MG63 (cell line): Measurements from ENCODE around the gene DAD1. TPM values are rescaled to one million over a fixed set of nuclear protein-coding genes. Genes with fewer than 3 reads are reported as not detected.

Source experiments
- DNase-seq: peaks from one replicate; pipeline ENCODE4 v3.0.0-alpha.2; 2020
- H3K27me3 ChIP-seq: fragments of 250-450 bp; sonication (Bioruptor Pico); 2 replicates; pipeline ENCODE4 v1.5.1; 2020; ENCODE audit warnings: mild to moderate bottlenecking, moderate library complexity
- H3K36me3 ChIP-seq: fragments of 250-450 bp; sonication (Bioruptor Pico); 2 replicates; pipeline ENCODE4 v1.5.1; 2020; ENCODE audit warnings: mild to moderate bottlenecking, moderate library complexity
- H3K4me3 ChIP-seq: fragments of 250-450 bp; sonication (Bioruptor Pico); 2 replicates; pipeline ENCODE4 v1.5.1; 2020; ENCODE audit warnings: mild to moderate bottlenecking, moderate library complexity
- H3K9me3 ChIP-seq: fragments of 250-450 bp; sonication (Bioruptor Pico); 2 replicates; pipeline ENCODE4 v1.5.1; 2020; ENCODE audit warnings: mild to moderate bottlenecking, moderate library complexity
- total RNA-seq: library from RNA; depleted of rRNA; stranded (reverse); fragments of >200 nt; shearing (Covaris generic); gene quantifications from 2 replicates; pipeline ENCODE4 v1.2.3, GENCODE V29; 2014; ENCODE audit warnings: low replicate concordance

DAD1 gene
- total RNA-seq, 1 experiment from 2014 or later = 292 TPM

DNA sequence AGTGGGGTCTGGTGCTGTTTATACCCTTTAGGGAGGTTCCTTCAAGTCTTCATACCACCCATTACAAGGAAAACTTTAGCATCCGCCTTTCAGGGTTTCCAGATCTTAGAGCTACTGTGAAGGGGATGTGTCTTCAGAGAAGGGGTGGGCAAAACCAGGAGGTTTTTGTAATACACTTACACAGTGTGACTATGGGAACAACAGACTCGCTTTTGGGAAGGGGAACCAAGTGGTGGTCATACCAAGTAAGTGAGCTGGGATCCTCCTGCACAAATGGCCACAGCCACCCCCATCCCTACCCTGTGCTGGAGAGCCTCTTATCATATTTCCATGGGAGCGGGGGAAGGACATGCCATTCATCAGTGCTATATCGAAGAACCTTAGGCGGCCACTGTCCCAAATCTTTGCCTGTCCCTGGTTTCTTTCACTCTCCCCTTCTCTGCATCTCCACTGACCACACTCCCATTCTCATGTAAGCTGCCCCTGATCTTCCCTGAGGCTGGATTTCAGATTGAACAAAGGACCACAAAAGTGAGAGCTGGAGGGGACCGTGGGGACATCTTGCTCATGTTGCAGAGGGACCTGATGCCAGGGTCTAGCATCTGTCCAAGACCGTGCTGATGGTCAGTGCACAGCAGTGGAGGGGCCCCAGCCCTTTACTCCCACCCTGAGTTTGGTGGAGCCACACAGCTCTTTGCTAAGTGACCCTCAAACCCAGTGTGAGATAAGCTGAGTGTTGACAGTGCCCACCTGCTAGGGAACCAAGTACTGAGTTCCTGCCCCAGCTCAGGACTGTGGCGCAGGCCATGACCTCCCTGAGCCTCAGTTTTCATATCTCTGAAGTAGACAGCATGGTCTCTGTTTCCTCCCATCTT lies 51.4 kb downstream of the DAD1 start:
- Histone ChIP-seq H3K36me3 (no peaks in the 10 kb centered on the region), H3K4me3 (no peak overlapping the region), H3K9me3 (no peaks in the 10 kb centered on the region), H3K27me3 (no peaks in the 10 kb centered on the region)
- no peak for DNase-seq

DNA sequence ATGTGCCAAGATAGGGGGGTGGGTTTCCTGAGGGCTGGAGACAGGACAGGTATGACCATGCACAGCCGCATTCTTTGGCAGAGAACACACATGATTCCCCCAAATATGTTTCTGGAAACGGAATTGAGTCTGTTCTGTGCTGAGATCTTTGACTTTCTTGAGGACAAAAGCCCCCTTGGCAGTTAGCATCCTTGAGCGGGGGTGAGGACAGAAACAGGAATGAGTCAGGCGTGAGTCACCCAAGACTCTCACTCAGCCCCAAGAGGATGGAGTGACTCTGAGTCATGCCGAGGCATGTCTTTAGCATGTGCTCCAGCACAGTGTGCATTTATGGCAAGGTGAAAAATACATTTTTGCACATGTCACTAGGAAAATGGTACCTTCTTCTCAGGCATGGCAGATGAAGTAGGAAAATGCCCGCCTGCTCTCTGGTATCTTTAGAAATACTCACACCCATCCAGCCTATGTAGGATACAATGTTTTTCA lies 52.1 kb downstream of the DAD1 start:
- H3K36me3 ChIP-seq = no peaks in the 10 kb centered on the region
- H3K9me3 ChIP-seq = no peaks in the 10 kb centered on the region
- no peak overlapping the region for H3K4me3 ChIP-seq
- peak; percentile 90 for DNase-seq
- H3K27me3 ChIP-seq = no peaks in the 10 kb centered on the region

DNA sequence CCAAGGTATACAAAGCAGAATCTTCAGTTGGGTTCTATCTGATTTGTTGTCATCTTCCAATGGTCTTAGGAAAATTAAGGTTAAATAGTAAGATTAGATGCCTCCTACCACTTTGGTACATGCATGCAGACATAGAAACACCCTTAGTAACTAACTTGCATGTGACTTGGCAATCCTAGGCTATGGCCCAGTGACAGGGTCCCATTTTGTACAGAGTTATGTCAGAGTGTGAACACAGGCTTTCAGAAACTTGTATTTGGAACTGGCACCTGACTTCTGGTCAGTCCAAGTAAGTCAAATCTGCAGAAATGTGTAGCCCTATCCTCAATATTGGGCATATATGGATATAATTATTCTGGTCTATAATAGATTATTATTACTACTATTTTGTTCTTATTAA lies 53.1 kb downstream of the DAD1 start:
- DNase-seq = no peak
- H3K4me3 ChIP-seq = no peak overlapping the region
- H3K27me3 ChIP-seq = no peaks in the 10 kb centered on the region
- H3K9me3 ChIP-seq = no peaks in the 10 kb centered on the region
- no peaks in the 10 kb centered on the region for H3K36me3 ChIP-seq

DNA sequence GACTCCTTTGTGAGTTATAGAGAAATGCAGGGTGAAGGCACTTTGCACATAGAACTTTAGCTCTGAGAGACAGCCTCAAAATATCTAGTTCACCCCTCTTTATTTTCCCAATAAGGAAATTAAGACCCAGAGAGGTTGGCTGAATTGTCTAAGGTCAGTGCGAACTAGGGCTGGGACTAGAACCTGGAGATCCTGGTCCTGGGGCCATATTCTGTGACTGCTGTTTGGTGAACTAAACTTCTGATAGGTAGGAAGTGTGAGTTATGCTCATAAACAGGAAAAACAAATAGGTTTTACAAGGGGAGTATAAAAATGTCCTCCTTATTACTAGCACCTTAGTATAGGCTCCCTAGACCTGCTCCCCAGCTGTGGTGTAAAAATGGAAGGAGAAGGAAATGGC lies 53.9 kb downstream of the DAD1 start:
- no peaks in the 10 kb centered on the region for H3K36me3 ChIP-seq
- no peak for DNase-seq

DNA sequence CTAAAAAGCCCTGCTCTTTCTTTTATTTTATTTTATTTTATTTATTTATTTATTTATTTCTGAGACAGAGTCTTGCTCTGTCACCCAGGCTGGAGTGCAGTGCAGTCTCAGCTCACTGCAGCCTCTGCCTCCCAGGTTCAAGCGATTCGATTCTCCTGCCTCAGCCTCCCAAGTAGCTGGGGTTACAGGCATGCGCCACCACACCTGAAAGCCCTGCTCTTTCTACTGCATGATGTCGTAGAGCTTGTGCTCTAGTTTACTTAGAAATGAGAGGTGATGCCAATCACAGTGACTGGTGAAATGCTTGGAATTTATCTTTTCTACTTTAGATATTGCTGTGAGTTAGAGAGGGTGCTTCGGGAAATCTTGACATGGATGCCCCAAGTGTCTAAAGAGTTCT lies 54.5 kb downstream of the DAD1 start:
- Histone ChIP-seq H3K27me3 (no peaks in the 10 kb centered on the region), H3K9me3 (no peaks in the 10 kb centered on the region), H3K36me3 (no peaks in the 10 kb centered on the region), H3K4me3 (no peak overlapping the region)
- no peak for DNase-seq

More for the DNA sequence above, 53.9 kb downstream of the DAD1 start:
- Histone ChIP-seq H3K4me3 (no peak overlapping the region), H3K27me3 (no peaks in the 10 kb centered on the region), H3K9me3 (no peaks in the 10 kb centered on the region)

DNA sequence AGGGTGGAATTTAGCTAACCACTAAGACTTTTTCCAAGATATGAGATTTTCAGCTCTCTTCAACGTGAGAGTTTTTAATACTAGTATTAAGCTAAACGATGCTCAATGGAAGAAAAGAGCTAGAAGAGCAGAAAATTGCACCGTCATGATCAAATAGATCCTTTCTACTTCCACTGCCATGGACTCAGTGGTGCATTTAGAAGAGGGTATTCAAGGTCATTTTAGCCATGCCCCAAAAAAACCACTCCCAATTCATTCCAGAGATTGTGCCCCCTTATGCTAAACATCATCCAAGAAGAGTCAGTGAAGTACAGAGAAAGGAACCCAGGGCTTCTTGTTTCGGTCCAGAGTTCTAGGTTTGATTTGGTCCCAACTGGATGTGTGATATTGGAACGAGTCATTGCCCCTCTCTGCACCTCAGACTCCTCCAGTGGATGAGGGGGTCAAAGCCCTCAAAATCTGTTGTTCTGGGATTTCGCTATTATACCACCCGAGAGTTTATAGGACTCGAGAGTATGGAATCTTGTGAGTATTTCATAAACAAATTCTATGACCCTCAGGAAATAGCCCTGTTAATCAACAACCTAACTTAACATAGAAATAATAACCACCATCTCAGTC lies 55.2 kb downstream of the DAD1 start:
- no peaks in the 10 kb centered on the region for H3K27me3 ChIP-seq
- H3K4me3 ChIP-seq = no peak overlapping the region
- DNase-seq = no peak
- no peaks in the 10 kb centered on the region for H3K9me3 ChIP-seq
- H3K36me3 ChIP-seq = no peaks in the 10 kb centered on the region

DNA sequence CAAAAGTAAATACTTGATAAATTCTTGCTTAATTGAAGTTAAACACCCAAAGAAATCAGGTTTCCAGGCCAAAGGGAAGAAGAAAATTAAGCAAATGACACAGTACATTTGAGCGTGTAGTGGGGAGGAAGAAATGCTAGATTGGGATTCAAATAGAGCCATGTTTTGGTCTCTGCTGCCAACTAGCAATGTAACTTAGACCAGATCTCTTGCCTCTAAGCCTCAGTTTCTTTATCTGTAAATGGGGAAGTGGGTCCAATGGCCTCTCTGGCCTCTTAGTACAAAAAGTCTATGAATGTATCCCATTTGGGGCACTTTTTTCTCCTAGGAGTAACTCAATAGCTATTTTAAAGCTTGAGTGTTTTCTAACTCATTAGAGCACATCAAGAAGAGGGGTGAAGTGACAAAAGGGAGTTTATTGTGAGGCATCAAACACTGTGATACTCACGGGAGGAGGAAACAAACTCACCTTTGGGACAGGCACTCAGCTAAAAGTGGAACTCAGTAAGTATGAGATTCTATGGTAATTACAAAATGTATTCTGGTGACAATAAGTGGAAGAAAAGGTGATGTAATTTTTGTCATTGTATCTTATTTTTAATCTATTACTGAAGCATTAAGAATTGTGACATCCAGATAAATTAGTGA lies 55.8 kb downstream of the DAD1 start:
- H3K4me3 ChIP-seq = no peak overlapping the region
- H3K27me3 ChIP-seq = no peaks in the 10 kb centered on the region
- no peaks in the 10 kb centered on the region for H3K9me3 ChIP-seq
- no peaks in the 10 kb centered on the region for H3K36me3 ChIP-seq
- no peak for DNase-seq

DNA sequence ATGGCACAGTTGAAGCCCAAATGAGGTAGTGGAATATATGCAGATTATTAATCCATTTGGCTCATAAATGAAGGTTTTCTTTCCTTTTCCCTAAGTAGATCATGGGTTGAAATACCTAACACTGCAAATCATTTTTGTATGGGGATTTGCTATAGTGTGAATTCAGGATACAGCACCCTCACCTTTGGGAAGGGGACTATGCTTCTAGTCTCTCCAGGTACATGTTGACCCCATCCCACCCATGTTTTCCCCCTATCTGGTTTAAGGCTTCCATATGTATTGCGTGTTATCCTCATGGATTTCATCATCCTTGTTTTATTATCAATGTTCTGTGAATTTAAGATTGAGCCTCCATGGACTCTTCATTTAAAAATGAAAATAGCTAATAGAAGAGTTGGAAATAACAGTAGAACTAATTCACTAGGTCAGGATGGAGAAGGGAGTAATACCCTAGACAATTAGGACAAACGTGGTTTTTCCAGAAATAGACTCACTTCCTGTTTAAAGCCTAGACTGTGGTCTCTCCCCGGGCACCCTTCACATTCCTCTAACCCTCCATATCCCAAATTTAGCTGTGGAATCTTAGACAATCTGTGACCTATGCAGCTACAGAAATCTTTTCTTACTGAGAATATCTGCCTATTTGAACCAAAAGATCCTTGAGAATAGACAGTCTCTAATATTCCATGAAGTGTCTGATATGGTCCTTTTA lies 56.5 kb downstream of the DAD1 start:
- H3K27me3 ChIP-seq = no peaks in the 10 kb centered on the region
- DNase-seq = no peak
- H3K9me3 ChIP-seq = no peaks in the 10 kb centered on the region
- H3K36me3 ChIP-seq = no peaks in the 10 kb centered on the region
- H3K4me3 ChIP-seq = no peak overlapping the region

DNA sequence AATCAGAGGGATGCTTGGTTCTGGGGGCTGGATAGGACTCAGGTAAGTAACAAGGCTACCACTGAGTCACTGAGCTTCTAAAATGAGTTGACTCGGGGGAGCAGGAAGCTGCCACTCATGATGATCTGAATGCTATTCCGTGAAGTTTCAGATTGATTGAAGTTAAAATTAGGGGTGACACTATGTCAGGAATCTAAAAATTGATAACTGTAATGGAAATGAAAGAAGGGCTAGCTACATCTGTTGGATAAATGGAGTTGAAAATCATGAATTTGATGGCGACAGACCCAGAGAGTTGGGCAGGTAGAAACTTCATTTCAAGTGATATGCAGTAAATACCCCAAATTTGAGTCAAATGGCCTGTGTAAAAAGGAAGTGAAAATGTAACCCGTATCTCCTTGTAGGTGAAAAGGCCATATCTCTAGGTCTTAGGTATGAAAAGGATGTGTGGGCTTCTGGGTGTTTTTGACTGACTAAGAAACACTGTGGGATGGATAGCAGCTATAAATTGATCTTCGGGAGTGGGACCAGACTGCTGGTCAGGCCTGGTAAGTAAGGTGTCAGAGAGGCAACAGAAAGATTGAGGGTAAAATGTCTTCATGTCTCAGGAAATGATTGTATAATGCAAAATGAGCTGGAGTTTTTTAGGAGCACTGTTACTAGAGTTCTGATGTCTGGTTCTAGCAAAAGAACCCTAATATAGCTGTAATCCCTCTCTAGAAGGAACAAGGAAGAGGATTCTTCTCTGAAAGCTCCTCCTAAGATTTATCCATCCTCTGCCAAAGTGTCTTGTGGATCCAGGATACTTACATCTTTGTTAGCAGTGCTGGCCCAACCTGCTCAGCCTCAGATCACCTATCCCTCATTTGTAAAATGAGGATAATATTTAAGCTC lies 57.3 kb downstream of the DAD1 start:
- no peak for DNase-seq
- H3K9me3 ChIP-seq = no peaks in the 10 kb centered on the region
- no peaks in the 10 kb centered on the region for H3K27me3 ChIP-seq
- H3K36me3 ChIP-seq = no peaks in the 10 kb centered on the region
- H3K4me3 ChIP-seq = no peak overlapping the region

DNA sequence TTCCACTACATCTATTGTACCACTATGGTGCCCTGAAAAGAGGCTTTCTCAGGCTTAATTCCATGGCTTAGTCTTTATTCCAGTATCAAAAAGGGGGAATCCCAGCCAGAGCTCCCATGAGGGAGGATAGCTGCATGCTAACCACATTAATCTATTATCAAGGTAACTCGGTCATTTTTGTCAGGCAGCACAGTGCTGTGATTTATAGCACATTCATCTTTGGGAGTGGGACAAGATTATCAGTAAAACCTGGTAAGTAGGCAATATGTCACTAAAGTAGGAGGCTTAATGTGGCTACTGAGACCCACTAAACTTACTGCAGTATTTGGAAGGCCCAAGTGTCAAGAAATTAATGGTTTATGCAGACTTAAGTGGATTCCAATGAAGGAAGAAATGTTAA lies 58.9 kb downstream of the DAD1 start:
- Histone ChIP-seq H3K4me3 (no peak overlapping the region), H3K9me3 (no peaks in the 10 kb centered on the region), H3K36me3 (no peaks in the 10 kb centered on the region), H3K27me3 (no peaks in the 10 kb centered on the region)
- DNase-seq = no peak

DNA sequence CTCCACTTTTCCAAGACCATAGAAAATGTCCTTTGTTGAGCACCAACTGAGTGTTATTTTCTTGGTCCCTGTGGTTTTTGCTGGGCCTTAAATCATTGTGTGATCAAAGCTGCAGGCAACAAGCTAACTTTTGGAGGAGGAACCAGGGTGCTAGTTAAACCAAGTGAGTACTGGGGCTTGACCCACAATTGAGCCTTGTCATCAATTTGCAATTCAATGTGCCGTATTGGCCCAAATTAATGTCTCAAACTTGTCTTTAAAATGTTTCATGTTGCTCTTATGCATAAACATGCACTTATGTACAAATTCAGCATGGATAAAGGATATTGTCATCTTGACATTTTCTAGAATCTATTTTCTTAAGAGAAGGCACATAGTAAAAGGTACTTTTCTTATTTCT lies 62.3 kb downstream of the DAD1 start:
- DNase-seq = no peak
- Histone ChIP-seq H3K9me3 (no peaks in the 10 kb centered on the region), H3K27me3 (no peaks in the 10 kb centered on the region), H3K36me3 (no peaks in the 10 kb centered on the region), H3K4me3 (no peak overlapping the region)

DNA sequence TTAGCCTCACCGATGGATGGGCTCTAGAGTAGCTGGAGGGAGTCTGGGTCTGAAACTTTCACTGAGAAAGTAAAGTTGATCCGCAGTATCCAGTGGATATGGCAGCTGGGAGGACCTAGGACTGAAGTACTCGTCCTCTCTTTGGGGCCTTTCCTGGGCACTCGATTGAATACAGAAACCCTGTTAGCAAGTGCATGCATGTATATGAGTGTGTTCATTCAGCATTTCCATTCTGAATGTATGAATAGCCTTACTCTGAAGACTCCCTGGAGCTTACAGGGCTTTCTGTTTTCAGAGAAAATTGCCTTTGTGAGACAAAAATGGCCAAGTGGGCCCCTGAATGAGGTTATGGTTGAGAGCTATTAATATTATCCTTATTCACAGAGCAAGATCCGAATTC lies 62.8 kb downstream of the DAD1 start:
- no peaks in the 10 kb centered on the region for H3K27me3 ChIP-seq
- DNase-seq = no peak
- no peaks in the 10 kb centered on the region for H3K36me3 ChIP-seq
- H3K4me3 ChIP-seq = no peak overlapping the region
- no peaks in the 10 kb centered on the region for H3K9me3 ChIP-seq

DNA sequence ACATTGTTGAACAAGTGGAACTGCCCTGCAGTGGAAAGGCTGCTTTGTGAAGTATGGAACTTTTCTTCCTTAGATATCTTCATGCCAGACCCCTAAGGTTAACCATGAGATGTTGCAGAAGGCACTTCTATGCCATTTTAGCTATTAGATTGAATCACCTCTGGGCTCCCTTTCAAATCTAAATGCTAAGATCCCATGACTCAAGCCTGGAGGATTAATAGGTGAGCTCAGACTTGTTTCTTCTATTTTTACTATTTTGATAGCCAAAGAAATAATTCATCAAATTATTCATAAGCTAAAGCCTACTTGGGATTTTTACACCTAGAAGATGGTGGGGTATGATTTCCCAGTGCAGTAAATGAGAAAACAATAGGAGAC lies 64.3 kb downstream of the DAD1 start:
- Histone ChIP-seq H3K4me3 (no peak overlapping the region), H3K9me3 (no peaks in the 10 kb centered on the region), H3K27me3 (no peaks in the 10 kb centered on the region), H3K36me3 (no peaks in the 10 kb centered on the region)
- DNase-seq = no peak

DNA sequence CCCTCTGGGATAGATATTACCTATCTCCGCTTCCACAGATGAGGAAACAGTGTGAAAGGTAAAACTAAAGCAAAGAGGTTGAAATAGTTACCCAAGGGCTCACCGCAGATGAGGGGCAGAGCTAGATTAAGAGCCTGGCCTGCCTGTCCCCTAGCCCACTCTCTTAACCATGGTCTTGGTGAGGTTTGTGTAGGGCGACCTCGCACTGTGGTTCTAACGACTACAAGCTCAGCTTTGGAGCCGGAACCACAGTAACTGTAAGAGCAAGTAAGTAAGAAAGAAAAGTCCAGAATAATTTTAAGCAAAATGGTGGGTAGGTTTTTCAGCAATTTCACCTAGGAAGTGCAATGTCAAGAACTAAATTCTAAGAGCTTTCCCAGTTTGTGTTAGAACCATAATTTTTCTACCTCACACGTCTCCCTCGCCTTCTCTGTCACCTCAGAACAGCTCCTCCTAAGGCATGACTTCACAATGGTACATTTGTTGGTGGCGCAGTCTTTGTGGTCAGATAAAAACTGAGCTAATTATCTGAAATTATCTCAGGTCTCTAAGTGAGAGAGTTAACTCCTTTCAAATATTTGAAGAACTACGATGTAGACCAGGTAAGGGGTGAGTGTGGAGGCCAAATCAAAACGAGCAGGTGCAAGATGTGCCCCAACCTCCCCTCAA lies 64.8 kb downstream of the DAD1 start:
- H3K36me3 ChIP-seq = no peaks in the 10 kb centered on the region
- no peak for DNase-seq
- no peak overlapping the region for H3K4me3 ChIP-seq
- no peaks in the 10 kb centered on the region for H3K27me3 ChIP-seq
- no peaks in the 10 kb centered on the region for H3K9me3 ChIP-seq

DNA sequence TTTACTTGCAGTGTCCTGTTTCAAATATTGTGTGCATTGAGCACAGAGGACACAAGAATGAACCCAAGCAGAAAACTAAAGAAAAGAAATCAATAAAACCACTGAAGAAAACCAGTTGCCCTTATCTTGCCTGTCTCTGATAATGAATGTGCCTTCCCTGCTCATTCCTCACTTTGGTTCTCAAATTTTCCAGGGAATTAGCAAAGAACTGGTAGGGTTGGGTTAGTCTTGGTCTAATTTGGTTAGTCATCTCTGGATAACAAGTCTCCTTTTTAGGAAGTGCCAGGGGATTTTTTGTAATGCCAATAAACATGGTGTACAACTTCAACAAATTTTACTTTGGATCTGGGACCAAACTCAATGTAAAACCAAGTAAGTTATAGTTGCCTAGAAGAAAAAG lies 65.7 kb downstream of the DAD1 start:
- no peaks in the 10 kb centered on the region for H3K27me3 ChIP-seq
- H3K36me3 ChIP-seq = no peaks in the 10 kb centered on the region
- no peak overlapping the region for H3K4me3 ChIP-seq
- no peaks in the 10 kb centered on the region for H3K9me3 ChIP-seq
- DNase-seq = no peak

DNA sequence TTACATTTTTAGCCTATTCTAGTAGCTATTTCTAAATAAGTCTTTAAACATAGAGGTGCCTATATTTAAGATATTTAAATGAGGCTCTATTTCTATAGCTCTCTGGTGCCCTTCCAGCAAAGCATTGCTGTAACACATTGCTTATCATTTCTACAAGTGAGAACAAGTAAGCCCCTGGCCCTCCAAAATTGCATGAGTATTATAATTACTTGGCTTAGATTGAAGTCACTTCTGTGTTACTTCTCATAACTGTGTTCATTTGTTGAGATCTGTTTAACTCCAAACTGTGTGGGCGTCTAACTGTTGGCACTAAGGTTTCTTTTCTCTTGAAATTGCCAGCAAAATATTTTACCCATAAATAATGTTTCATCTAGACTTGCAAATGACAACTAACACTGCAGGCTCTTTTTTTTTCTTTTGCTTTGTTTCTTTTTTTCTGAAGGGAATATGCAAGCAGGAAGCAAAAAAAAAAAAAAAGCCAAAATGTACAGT lies 66.5 kb downstream of the DAD1 start:
- H3K9me3 ChIP-seq = no peaks in the 10 kb centered on the region
- no peaks in the 10 kb centered on the region for H3K36me3 ChIP-seq
- no peak overlapping the region for H3K4me3 ChIP-seq
- H3K27me3 ChIP-seq = no peaks in the 10 kb centered on the region
- DNase-seq = no peak
